Stimulated activated naive CD4-positive, alpha-beta T cell treated with Interleukin-2 at 50 U/mL for 16 hours (primary cell): ENCODE results near the gene RNASEH2C.
"Not testable (repeated sequence)": the region's sequence is repeated elsewhere in the genome, so short reads cannot be mapped to it uniquely, and the experiment has no call there.

ENCODE experiments used
- DNase-seq: peaks from one replicate; lab custom pipeline; 2025; lab: John Stamatoyannopoulos, UW

Gene RNASEH2C

GRCh38 chr11:65716774-65717405 is 3.7 kb downstream of the RNASEH2C start:
- DNase-seq = no peak

GRCh38 chr11:65716302-65716701 is 4.3 kb downstream of the RNASEH2C start:
- DNase-seq = no peak

- no peak for DNase-seq
Observed at GRCh38 chr11:65714433-65714832, 6.2 kb downstream of the RNASEH2C start.

- no peak for DNase-seq
Observed at GRCh38 chr11:65713212-65713969, 7.2 kb downstream of the RNASEH2C start.

GRCh38 chr11:65712633-65713076 is 7.9 kb downstream of the RNASEH2C start:
- DNase-seq = no peak

- peak; percentile 97 for DNase-seq
Observed at GRCh38 chr11:65711785-65712632, 8.6 kb downstream of the RNASEH2C start, which contains the start of gene KAT5. Gene KAT5, plus strand, starts transcription at chr11:65712252. Its CDS starts 16 bp downstream, at chr11:65712268.

- DNase-seq = no peak
Observed at GRCh38 chr11:65710421-65710820, 10.2 kb downstream of the RNASEH2C start.

GRCh38 chr11:65709661-65710060 is 10.9 kb downstream of the RNASEH2C start:
- DNase-seq = no peak

- DNase-seq = no peak
Observed at GRCh38 chr11:65708451-65708850, 12.1 kb downstream of the RNASEH2C start.

GRCh38 chr11:65707002-65707401 is 13.6 kb downstream of the RNASEH2C start:
- not testable (repeated sequence) for DNase-seq

- peak; percentile 64 for DNase-seq
Observed at GRCh38 chr11:65706303-65706763, 14.3 kb downstream of the RNASEH2C start.

- no peak for DNase-seq
Observed at GRCh38 chr11:65703846-65704245, 16.8 kb downstream of the RNASEH2C start.

- DNase-seq = no peak
Observed at GRCh38 chr11:65701686-65702085, 18.9 kb downstream of the RNASEH2C start.

- no peak for DNase-seq
Observed at GRCh38 chr11:65700399-65700798, 20.2 kb downstream of the RNASEH2C start.

GRCh38 chr11:65699306-65699705 is 21.3 kb downstream of the RNASEH2C start:
- no peak for DNase-seq

GRCh38 chr11:65698205-65698604 is 22.4 kb downstream of the RNASEH2C start:
- no peak for DNase-seq

GRCh38 chr11:65696802-65697552 is 23.6 kb downstream of the RNASEH2C start:
- no peak for DNase-seq

GRCh38 chr11:65695459-65696241 is 24.9 kb downstream of the RNASEH2C start:
- no peak for DNase-seq

- no peak for DNase-seq
Observed at GRCh38 chr11:65692367-65692766, 28.2 kb downstream of the RNASEH2C start.

- not testable (repeated sequence) for DNase-seq
Observed at GRCh38 chr11:65691847-65692246, 28.8 kb downstream of the RNASEH2C start.

GRCh38 chr11:65685981-65686380 is 34.6 kb downstream of the RNASEH2C start:
- DNase-seq = no peak
